VCaP (cell line): ENCODE results near the gene OR4D2.
A peak's percentile ranks its signal among the peaks of the same experiment; 100 is the strongest.

Experiments
- H3K27ac ChIP-seq: fragments of 450-650 bp; 2 replicates; pipeline ENCODE4 v1.5.1; 2017
- CTCF ChIP-seq: fragments of 450-650 bp; conservative IDR thresholded peaks from 2 replicates; pipeline ENCODE4 v1.5.1; 2017; ENCODE audit warnings: mild to moderate bottlenecking, moderate library complexity

The OR4D2 gene

GRCh38 chr17:58156839-58157803, 9.7 kb upstream of the OR4D2 start:
- H3K27ac ChIP-seq, result peak overlapping the region; percentile 51
- no peak for TF ChIP-seq CTCF

- TF ChIP-seq CTCF, result no peak
- H3K27ac ChIP-seq, result no peak overlapping the region
These were observed 8.6 kb upstream of the OR4D2 start for GRCh38 chr17:58158181-58158580.

- no peak for TF ChIP-seq CTCF
These were observed 5.2 kb upstream of the OR4D2 start for GRCh38 chr17:58161566-58161965.

GRCh38 chr17:58165981-58166380, 801 bp upstream of the OR4D2 start:
- no peak for TF ChIP-seq CTCF
- H3K27ac ChIP-seq, result no peak overlapping the region

More at GRCh38 chr17:58161566-58161965, 5.2 kb upstream of the OR4D2 start:
- no peak overlapping the region for H3K27ac ChIP-seq

- no peak for TF ChIP-seq CTCF
- no peak overlapping the region for H3K27ac ChIP-seq
These were observed 3.8 kb downstream of the OR4D2 start for GRCh38 chr17:58170622-58171021.

- peak; percentile 84 for TF ChIP-seq CTCF
- no peak overlapping the region for H3K27ac ChIP-seq
These were observed 5.7 kb downstream of the OR4D2 start for GRCh38 chr17:58172369-58173071.

- no peak for TF ChIP-seq CTCF
- no peak overlapping the region for H3K27ac ChIP-seq
These were observed 8.1 kb downstream of the OR4D2 start for GRCh38 chr17:58174871-58175270.
